Stimulated activated memory B cell treated with anti-CD40 and anti-IgM and Interleukin-4, amounts not matched to agents 10 μg/mL and 1 μg/mL and 100 μg/mL, for 72 hours (primary cell): ENCODE data around the gene MXRA7.
"Not testable (repeated sequence)": the region's sequence is repeated elsewhere in the genome, so short reads cannot be mapped to it uniquely, and the experiment has no call there.

Experiments
- ATAC-seq: fragments of 150-1000 bp; cut with Tn5 transposase; 2 replicates; pipeline ENCODE4 v1.10.0; 2021
- H3K27ac Mint-ChIP-seq: one replicate; pipeline ENCODE4 v1.8.0; 2022; ENCODE audit warnings: mild to moderate bottlenecking, mixed read lengths
- H3K27me3 Mint-ChIP-seq: one replicate; pipeline ENCODE4 v1.8.0; 2022; ENCODE audit warnings: mixed read lengths
- H3K36me3 Mint-ChIP-seq: one replicate; pipeline ENCODE4 v1.8.0; 2022; ENCODE audit warnings: mixed read lengths
- H3K4me1 Mint-ChIP-seq: one replicate; pipeline ENCODE4 v1.8.0; 2022; ENCODE audit warnings: mixed read lengths
- H3K4me3 Mint-ChIP-seq: one replicate; pipeline ENCODE4 v1.8.0; 2022; ENCODE audit warnings: mild to moderate bottlenecking, moderate library complexity, mixed read lengths
- H3K9me3 Mint-ChIP-seq: one replicate; pipeline ENCODE4 v1.8.0; 2022; ENCODE audit warnings: mixed read lengths

Gene MXRA7

DNA sequence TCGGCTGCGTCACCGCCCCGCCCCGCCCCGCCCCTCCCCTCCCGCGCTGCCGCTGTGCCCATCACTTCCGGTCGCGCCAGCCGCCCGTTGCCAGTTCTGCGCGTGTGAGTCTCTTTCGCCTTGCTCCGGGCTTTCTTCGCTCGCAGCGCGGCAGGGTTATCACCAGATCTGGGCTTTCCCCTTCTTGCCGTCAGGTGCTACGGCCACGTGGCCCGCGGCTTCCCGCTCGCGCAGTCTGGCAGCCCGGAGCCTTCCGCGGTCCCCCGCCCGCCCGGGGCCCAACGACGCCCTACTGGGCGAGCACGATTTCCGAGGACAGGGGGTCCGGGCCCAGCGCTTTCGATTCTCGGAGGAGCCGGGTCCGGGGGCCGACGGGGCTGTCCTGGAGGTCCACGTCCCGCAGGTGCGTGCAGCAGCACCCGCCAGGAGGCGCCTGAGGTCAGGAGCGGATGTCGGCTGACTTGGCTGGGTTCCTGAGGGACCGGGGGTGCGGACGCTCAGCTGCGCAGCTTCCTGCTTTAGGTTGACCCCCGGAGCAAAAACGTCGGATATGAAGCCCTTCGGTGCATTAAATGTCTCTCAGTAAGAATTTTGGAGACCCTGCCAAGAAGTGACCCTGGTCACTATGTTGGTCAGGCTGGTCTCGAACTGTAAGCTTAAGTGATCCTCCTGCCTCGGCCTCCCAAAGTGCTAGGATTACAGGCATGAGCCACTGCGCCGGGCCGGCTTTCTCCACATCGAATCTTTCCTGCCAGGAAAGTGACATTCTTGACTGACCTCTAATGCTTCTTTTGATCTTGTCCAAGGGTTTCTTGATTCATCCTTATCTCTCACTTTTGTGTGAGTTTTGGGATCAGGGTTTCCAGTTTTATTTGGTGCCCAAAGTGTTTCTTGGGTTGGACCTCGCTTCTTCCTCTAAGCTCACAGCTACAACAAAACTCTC lies 16.3 kb upstream of the MXRA7 start, which contains the start of gene METTL23:
METTL23 (plus strand) TSS at position 64 of the 943 bp plus-strand sequence. CDS start 2,872 bp downstream, outside the sequence.
- Mint-ChIP-seq H3K36me3 (peaks cover 18% of the 10 kb centered on the region), H3K4me1 (peaks cover 53% of the 10 kb centered on the region), H3K4me3 (peak within 1 kb of the TSS; percentile 87), H3K9me3 (no peaks in the 10 kb centered on the region), H3K27me3 (no peaks in the 10 kb centered on the region), H3K27ac (peak within 1 kb of the TSS; percentile 99)
- peak; percentile 85 for ATAC-seq

DNA sequence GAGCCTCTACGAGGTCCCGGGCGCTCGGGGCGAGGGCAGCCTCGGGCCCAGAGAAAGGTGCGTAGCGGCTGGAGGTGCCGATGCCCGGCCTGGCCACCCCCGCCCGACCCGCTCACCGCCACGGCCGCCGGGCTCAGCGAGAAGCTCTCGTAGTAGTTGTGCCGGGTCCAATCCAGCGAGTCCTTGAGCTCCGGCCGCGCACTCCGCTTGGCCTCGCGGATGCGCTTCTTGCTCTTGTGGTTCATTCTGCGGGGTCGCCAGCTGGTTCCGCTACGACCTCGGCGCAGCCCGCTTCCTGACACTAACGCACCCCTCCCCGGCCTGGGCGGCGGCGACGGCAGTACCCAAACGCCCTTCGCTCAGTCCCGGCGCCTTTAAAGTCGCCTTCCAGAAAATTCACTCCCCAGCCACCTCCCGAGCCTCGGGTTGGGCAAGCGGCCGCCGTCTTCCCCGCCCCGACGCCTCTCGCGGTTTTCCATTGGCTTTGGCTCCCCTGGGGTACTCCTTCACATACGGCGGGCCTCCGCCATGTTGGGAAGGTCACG lies 15.5 kb upstream of the MXRA7 start, which contains the start of gene JMJD6:
JMJD6 (minus strand) TSS at position 376 of the 545 bp plus-strand sequence; CDS start at position 245, 131 bp downstream.
- peaks cover 23% of the 10 kb centered on the region for H3K36me3 Mint-ChIP-seq
- peak within 1 kb of the TSS; percentile 99 for H3K27ac Mint-ChIP-seq
- H3K27me3 Mint-ChIP-seq = no peaks in the 10 kb centered on the region
- ATAC-seq = peak; percentile 94
- H3K4me1 Mint-ChIP-seq = peaks cover 53% of the 10 kb centered on the region
- peak within 1 kb of the TSS; percentile 87 for H3K4me3 Mint-ChIP-seq
- no peaks in the 10 kb centered on the region for H3K9me3 Mint-ChIP-seq

DNA sequence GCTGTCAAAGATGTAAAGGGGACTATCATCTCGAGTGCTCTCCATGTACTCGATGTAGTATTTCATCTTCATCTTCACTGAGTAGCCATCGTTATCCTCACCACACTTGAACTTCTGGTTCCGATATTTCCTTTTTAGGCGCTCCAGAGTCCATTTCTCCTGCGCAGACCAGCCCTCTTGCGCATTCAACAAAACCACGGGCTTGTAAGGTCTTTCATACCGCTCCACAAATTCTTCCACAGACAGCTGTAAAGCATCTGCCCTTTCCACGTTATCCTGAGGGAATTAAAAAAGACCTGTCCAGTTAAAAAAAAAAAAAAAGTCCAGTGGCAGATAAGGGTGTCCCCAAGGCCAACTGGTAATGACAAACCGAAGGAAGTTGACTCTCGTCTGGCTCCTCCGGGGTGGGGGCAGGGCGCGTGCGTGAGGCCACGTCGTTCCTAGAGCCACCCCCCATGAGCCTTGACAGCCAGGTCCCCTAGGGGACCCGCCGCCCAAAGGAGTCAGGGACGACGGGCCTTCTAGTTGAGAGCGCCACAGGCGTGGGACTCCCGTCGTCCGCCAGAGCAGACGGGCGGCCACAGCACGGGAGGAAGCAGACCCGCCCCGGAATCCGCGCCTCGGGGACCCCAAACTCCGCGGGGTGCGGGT lies 14.9 kb upstream of the MXRA7 start:
- peak overlapping the region; percentile 87 for H3K4me3 Mint-ChIP-seq
- H3K27ac Mint-ChIP-seq = peak overlapping the region; percentile 99
- no peaks in the 10 kb centered on the region for H3K9me3 Mint-ChIP-seq
- H3K36me3 Mint-ChIP-seq = peaks cover 28% of the 10 kb centered on the region
- H3K27me3 Mint-ChIP-seq = no peaks in the 10 kb centered on the region
- ATAC-seq = peak; percentile 55
- peaks cover 53% of the 10 kb centered on the region for H3K4me1 Mint-ChIP-seq

DNA sequence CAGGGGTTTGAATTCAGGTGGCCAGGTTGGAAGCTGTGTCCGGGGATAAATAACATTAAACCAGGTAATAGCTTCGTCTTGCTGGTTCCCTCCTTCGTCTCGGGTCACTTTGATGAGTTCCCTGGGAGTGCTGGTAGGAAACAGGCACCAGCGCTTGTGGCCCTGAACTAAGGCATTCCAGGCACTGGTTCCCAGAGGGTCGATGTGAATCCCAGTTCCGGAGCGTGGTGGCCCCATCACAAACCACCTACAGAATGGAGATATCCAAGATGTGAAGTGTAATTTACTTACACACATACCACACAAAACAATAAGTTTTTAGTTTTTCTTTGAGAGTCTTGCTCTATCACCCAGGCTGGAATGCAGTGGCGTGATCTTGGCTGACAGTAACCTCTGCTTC lies 13.0 kb upstream of the MXRA7 start:
- Mint-ChIP-seq H3K36me3 (peaks cover 41% of the 10 kb centered on the region), H3K27me3 (no peaks in the 10 kb centered on the region), H3K4me3 (no peak overlapping the region), H3K4me1 (peaks cover 43% of the 10 kb centered on the region), H3K27ac (no peak overlapping the region), H3K9me3 (no peaks in the 10 kb centered on the region)
- ATAC-seq = no peak

DNA sequence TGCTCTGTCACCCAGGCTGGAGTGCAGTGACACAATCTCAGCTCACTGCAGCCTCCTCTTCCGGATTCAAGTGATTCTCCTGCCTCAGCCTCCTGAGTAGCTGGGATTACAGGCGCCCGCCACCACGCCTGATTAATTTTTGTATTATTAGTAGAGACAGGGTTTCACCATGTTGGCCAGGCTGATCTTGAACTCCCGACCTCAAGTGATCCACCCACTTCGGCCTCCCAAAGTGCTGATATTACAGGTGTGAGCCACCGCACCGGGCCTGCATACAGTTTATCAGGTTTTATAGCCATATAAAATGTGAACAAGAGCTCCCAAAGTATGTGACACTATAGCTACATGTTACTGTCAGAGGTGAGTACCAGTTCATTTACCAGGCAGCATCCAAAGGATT lies 12.2 kb upstream of the MXRA7 start:
- H3K27me3 Mint-ChIP-seq, H3K27ac Mint-ChIP-seq, ATAC-seq, H3K9me3 Mint-ChIP-seq, H3K4me3 Mint-ChIP-seq: not testable (repeated sequence)
- Mint-ChIP-seq H3K36me3 (peaks cover 47% of the 10 kb centered on the region), H3K4me1 (peaks cover 34% of the 10 kb centered on the region)

DNA sequence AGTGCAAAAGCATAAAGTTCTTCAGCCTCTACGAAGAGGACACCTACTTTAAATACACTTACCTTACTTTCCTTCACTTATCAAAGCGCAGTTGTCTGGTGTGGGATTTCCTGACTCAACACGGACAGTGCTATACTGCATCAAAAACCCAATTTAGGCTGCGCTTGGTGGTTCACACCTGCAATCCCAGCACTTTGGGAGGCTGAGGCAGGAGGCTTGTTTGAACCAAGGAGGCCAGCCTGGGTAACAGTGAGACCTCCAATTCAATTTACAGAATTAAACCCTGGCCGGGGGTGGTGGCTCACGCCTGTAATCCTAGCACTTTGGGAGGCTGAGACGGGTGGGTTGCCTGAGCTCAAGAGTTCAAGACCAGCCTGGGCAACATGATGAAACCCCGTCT lies 11.5 kb upstream of the MXRA7 start:
- peaks cover 48% of the 10 kb centered on the region for H3K36me3 Mint-ChIP-seq
- H3K27ac Mint-ChIP-seq = no peak overlapping the region
- no peak for ATAC-seq
- no peaks in the 10 kb centered on the region for H3K27me3 Mint-ChIP-seq
- H3K4me1 Mint-ChIP-seq = peaks cover 28% of the 10 kb centered on the region
- H3K9me3 Mint-ChIP-seq = no peaks in the 10 kb centered on the region
- no peak overlapping the region for H3K4me3 Mint-ChIP-seq

DNA sequence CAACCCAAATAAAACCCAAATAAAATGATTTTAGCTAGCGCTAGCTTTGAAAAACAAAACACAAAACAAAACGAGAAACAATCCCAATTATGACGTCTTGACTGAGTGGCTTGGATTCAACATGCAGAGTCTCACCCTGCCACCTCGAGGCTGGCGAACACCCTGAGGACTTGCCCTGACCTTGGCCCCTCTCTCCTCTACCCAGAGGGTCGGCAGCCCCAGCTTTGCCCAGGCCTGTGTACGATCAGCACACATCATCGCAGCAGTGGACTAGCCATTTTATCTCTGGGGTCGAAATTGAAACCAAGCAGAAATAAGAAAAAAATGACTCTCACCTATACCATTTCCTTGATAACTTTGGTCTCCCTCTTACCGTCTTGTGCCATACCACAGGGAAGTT lies 10.7 kb upstream of the MXRA7 start:
- H3K27me3 Mint-ChIP-seq = no peaks in the 10 kb centered on the region
- peaks cover 30% of the 10 kb centered on the region for H3K4me1 Mint-ChIP-seq
- H3K9me3 Mint-ChIP-seq = no peaks in the 10 kb centered on the region
- H3K36me3 Mint-ChIP-seq = peaks cover 57% of the 10 kb centered on the region
- H3K27ac Mint-ChIP-seq = no peak overlapping the region
- H3K4me3 Mint-ChIP-seq = no peak overlapping the region
- ATAC-seq = no peak

DNA sequence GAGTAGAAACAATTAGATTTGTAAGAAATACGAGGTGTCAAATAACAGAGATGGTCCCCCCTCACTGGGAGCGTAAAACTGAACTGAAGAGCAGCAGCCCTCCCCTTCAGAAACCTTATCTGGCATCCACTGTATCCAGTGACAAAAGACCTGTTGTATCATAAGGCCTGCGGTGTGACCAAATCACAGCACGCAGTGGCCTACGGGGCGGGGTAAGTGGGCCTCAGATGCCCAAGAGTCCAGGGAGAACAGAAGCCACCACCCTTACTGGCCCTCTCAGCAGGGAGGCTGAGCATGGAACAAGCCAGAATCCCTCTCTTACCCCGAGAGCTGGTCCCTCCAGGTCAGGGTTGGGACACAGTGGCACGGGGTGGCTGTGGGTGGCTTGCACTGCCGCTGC lies 10.2 kb upstream of the MXRA7 start:
- Mint-ChIP-seq H3K9me3 (no peaks in the 10 kb centered on the region), H3K4me3 (no peak overlapping the region), H3K27me3 (no peaks in the 10 kb centered on the region), H3K4me1 (peaks cover 34% of the 10 kb centered on the region), H3K27ac (no peak overlapping the region), H3K36me3 (peaks cover 62% of the 10 kb centered on the region)
- no peak for ATAC-seq

DNA sequence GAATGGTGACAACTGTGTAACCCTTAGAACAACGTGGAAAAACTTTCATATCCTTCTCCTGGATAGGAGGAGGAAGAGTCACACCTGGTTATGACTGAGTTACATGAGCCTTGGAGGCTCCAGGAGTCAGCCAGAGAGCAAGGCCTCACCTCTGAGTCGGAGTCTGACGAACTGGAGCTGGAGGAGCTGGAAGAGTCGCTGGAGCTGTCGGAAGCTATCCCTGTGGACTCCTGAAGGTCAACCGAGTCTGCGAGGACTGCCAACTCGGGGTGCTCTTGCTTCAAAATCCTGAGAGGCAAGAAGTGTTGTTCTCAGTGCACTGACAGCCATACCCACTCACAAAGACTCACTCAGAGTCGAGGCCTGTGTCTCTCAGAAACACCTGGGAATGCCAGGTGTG lies 9.4 kb upstream of the MXRA7 start:
- no peaks in the 10 kb centered on the region for H3K27me3 Mint-ChIP-seq
- H3K9me3 Mint-ChIP-seq = no peaks in the 10 kb centered on the region
- ATAC-seq = no peak
- no peak overlapping the region for H3K4me3 Mint-ChIP-seq
- no peak overlapping the region for H3K27ac Mint-ChIP-seq
- peaks cover 36% of the 10 kb centered on the region for H3K4me1 Mint-ChIP-seq
- H3K36me3 Mint-ChIP-seq = peaks cover 64% of the 10 kb centered on the region

DNA sequence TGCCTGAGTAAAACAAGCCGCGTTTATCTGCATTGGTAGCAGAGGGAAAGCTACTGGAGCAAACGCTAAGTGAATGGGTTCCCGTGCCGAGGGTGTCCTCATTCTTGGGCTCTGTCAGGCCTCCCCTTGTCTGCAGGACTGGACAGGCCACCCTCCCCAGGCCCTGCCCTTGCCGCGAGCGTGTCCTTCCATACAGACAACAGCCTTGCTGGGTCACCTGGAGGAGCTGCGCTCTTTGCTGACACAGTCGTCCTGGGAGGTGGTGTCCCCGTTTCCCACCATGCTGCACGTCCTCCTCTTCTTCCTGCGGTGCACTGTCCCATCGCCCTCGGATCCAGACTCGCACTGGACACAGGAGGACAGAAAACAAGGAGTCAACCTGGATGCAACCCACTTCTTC lies 7.8 kb upstream of the MXRA7 start:
- peaks cover 42% of the 10 kb centered on the region for H3K4me1 Mint-ChIP-seq
- peaks cover 76% of the 10 kb centered on the region for H3K36me3 Mint-ChIP-seq
- H3K9me3 Mint-ChIP-seq = no peaks in the 10 kb centered on the region
- ATAC-seq = no peak
- no peaks in the 10 kb centered on the region for H3K27me3 Mint-ChIP-seq
- no peak overlapping the region for H3K27ac Mint-ChIP-seq
- H3K4me3 Mint-ChIP-seq = no peak overlapping the region

DNA sequence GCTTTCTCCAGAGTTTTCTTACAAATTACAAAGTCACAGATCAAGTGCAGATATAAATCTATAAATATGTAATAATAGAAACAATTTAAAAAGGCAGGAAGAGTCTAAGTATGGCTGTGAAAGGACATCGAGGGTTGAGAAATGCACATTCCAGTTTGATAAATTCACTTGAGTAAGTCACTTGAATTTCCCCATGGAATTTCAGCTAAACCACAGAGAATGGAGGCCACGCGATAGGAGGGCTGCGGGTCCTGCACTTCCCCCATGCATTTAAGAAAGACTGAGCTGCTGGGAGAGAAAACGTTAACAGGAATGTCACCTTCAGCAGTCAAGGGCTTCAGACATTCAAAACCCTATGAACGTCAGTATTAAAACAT lies 6.1 kb upstream of the MXRA7 start:
- ATAC-seq = no peak
- Mint-ChIP-seq H3K9me3 (no peaks in the 10 kb centered on the region), H3K4me3 (no peak overlapping the region), H3K27me3 (no peaks in the 10 kb centered on the region), H3K36me3 (peaks cover 77% of the 10 kb centered on the region), H3K4me1 (peaks cover 36% of the 10 kb centered on the region), H3K27ac (peak overlapping the region; percentile 80)

DNA sequence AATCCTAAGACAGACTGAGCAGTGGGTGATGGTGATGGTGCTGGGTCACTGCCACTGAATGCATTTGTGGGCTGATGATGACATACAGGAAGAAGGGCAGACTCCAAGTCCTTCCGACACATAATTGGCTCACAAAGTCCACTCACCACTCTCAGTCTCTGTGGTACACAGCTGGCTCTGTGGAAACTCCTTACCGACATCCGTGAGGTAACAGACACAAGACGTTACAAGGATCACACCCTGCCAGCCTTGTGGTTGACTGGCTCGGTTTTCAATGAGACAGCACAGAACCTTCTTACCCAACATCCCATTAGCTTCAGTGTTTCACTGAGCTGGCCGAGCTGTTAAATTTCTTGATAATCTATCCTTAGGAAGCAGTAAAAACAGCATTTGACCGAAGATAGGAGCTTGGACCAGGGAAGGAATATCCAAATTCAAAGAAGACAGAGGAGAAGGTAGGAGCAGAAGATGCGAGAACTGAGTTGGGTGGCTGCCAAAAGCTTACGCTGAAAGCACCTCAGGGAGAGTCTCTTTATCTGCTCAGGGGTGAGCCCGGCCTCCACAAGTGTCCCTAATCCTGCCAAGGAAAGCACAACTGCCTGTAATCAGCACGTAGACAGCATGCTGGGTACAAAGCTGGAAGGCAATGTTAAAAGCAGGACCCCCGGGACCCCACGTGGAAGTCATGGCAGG lies 5.5 kb upstream of the MXRA7 start:
- H3K27ac Mint-ChIP-seq = peak overlapping the region; percentile 80
- H3K27me3 Mint-ChIP-seq = no peaks in the 10 kb centered on the region
- ATAC-seq = peak; percentile 56
- H3K9me3 Mint-ChIP-seq = no peaks in the 10 kb centered on the region
- peaks cover 72% of the 10 kb centered on the region for H3K36me3 Mint-ChIP-seq
- no peak overlapping the region for H3K4me3 Mint-ChIP-seq
- peaks cover 36% of the 10 kb centered on the region for H3K4me1 Mint-ChIP-seq

DNA sequence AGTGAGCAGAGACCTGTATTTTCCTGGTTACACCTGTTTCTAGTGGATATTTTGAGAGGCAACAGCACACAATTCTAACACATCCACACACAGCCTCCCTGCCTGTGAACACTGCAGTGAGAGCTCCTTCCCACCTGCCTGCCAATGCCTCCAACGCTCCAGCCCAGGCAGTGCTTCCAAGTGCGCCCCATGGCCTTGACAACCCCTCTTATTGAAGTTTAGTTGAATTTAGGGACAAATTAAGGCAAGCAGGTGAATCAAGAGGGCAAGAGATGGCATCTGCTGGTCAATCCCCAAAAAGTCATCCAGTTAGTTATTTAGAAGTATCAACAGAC lies 4.7 kb upstream of the MXRA7 start:
- no peak for ATAC-seq
- H3K36me3 Mint-ChIP-seq = peaks cover 64% of the 10 kb centered on the region
- no peaks in the 10 kb centered on the region for H3K9me3 Mint-ChIP-seq
- peaks cover 34% of the 10 kb centered on the region for H3K4me1 Mint-ChIP-seq
- peak overlapping the region; percentile 80 for H3K27ac Mint-ChIP-seq
- no peaks in the 10 kb centered on the region for H3K27me3 Mint-ChIP-seq
- H3K4me3 Mint-ChIP-seq = peak overlapping the region; percentile 1

DNA sequence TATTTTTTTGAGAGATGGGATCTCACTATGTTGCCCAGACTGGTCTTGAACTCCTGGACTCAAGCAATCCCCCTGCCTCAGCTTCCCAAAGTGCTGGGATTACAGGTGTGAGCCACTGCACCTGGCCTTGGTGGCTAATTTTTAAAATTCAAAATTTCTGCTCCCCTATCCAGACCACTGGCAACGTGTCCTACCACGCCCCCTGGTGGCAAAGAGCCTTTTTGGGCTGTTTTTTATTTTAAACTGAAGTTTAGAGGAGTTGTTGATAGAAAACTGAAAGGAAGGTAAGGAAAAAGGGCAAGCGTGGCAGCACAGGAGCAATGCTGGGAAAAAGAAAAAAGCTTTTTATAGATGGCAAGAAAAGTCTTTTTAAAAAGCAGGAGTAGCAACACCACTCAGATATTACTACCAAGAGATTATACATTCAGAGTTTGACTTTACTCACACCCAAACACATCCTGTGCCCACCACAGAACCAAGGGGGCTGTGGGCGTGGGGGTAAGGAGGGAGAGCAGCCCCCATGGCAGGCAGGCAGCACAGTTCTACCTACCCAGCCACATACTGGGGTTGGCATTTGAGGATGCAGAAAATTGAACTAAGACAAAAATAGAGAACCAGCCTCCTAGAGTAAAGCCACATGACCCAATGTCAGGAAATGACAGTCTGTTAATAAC lies 4.2 kb upstream of the MXRA7 start:
- Mint-ChIP-seq H3K36me3 (peaks cover 59% of the 10 kb centered on the region), H3K4me3 (peak overlapping the region; percentile 1), H3K4me1 (peaks cover 33% of the 10 kb centered on the region), H3K27ac (peak overlapping the region; percentile 80), H3K27me3 (no peaks in the 10 kb centered on the region), H3K9me3 (no peaks in the 10 kb centered on the region)
- ATAC-seq = peak; percentile 63

DNA sequence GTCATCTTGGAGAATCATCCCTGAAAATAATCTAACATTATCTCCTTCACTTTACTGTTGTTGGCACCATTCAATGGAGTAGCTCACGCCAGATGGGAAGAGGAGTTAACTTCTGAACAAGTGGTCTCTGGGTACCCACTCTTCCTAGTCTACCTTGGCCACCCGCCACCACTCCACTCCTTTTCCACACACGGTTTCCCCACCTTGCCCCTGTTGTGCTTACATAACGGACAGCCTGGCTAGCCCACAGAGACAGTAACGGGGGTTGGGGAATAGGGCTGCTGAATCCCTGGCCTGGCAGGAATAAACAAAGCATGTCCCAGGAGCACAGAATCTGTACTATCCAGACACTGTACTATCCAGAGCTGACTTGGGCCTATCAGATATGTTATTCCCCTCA lies 3.6 kb upstream of the MXRA7 start:
- ATAC-seq = no peak
- H3K27me3 Mint-ChIP-seq = no peaks in the 10 kb centered on the region
- H3K27ac Mint-ChIP-seq = no peak overlapping the region
- peaks cover 55% of the 10 kb centered on the region for H3K36me3 Mint-ChIP-seq
- no peak overlapping the region for H3K4me3 Mint-ChIP-seq
- H3K4me1 Mint-ChIP-seq = peaks cover 38% of the 10 kb centered on the region
- H3K9me3 Mint-ChIP-seq = no peaks in the 10 kb centered on the region
